GM18861 (cell line): ENCODE data around the gene SYNE3.
A peak's percentile ranks its signal among the peaks of the same experiment; 100 is the strongest.
"Not testable (repeated sequence)": the region's sequence is repeated elsewhere in the genome, so short reads cannot be mapped to it uniquely, and the experiment has no call there.

ENCODE experiments used
- ATAC-seq: cut with Tn5 transposase; IDR thresholded peaks from one replicate; pipeline ENCODE4 v1.9.1; 2021; ENCODE audit not compliant: unreplicated experiment

The SYNE3 gene

GRCh38 chr14:95524706-95525512, 8.5 kb upstream of the SYNE3 start:
- ATAC-seq: no peak

GRCh38 chr14:95523815-95524448, 7.5 kb upstream of the SYNE3 start:
- ATAC-seq: no peak

DNA sequence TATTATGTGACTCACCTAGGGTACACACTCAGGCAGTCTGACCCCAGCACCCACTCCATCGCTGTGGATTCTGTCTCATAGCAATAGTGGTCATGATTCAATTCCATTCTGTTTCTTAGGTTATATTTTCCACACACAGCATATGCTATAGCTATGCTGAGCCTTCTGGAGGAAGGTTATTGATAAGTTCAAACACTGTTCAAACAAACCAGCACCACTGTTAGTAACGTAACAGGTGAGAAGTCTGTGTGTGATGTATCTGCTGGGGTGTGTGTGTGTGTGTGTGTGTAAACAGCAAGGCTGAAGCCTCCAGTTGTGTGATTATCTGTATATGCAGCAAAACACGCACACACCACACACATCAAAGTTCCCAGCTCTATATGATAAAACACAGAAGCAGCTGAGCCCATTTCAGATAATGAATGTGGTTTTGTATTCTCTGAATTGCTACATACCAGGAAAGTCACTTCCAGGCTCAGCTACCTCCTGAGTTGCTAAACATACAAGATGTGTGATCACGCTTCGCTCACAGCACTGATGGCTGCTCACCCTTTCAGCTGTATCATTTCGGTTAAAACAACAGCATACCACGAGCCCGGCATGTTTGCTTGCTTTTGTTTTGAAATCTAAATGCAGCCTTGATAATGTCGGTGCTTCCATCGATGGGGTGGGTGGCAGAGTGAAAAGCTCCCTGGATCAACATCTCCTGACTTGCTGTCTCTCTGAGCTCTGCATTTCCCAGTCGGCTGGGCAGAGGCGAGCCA, 6.8 kb upstream of the SYNE3 start:
- no peak for ATAC-seq

DNA sequence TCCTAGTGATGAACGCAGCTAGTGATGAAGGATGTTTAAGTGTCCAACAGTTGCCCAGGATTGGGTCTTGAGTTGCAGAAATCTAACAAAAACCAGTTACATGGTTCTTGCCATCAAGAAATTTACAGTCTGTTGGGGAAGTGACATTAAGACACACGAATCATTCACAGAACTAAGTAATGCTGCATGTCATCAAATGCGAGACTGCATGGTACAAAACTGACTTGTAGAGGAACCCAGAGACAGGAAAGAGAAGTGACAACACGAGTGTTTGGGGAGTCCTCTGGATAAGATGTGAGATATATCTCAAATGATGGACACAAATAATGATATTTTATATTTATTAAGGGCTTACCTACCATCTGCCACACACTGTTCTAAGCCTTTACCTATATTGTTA, 6.1 kb upstream of the SYNE3 start:
- no peak for ATAC-seq

DNA sequence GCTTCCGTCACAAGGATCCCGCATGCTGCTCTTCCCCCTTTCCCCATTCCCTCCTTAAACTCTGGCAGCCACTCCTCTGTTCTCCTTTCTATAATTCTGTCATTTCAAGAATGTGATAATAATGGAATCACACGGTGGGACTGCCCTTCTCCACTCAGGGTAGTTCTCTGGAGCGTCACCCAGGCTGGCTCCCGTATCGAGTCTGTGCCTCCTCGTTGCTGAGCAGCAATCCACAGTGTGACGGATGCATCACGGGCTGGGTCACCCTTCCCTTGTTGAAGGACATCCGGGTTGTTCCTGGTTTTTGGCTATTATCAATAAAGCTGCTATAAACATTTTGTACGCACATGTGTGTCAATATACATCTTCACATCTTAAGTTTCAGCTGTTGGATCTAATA, 5.7 kb upstream of the SYNE3 start:
- no peak for ATAC-seq

DNA sequence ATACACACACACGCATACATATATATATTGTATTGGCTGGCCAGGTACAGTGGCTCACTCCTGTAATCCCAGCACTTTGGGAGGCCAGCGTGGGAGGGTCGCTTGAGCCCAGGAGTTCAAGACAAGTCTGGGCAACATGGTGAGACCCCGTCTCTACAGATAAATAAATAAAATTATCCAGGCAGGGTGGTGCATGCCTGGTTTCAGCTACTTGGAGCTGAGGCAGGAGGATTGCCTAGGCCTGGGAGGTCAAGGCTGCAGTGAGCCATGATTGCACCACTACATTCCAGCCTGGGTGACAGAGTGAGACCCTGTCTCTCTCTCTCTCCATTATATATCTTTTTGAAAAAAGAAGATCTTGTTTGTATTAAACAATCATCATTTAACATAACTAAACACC, 4.6 kb upstream of the SYNE3 start:
- no peak for ATAC-seq

- ATAC-seq: no peak
These were observed 3.9 kb upstream of the SYNE3 start for GRCh38 chr14:95520346-95520745.

DNA sequence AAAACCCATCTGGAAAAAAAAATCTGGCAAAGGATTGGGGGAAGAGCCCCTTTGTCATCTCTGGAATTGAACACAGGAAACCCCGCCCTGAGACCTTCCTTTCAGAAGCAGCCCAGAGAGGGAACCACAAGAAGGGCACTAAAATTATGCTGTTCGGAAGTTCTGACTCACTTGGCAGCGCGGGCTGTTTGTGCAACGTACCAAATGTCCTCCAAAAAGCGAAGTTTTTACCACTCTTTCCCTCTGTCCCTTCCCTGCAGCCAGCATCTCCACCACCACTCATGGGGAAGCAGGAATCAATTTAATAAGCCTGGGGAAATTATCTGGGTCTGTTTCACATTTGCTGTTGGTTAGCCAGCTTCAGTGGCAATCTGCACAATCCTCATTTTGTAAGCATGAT, 3.2 kb upstream of the SYNE3 start:
- no peak for ATAC-seq

DNA sequence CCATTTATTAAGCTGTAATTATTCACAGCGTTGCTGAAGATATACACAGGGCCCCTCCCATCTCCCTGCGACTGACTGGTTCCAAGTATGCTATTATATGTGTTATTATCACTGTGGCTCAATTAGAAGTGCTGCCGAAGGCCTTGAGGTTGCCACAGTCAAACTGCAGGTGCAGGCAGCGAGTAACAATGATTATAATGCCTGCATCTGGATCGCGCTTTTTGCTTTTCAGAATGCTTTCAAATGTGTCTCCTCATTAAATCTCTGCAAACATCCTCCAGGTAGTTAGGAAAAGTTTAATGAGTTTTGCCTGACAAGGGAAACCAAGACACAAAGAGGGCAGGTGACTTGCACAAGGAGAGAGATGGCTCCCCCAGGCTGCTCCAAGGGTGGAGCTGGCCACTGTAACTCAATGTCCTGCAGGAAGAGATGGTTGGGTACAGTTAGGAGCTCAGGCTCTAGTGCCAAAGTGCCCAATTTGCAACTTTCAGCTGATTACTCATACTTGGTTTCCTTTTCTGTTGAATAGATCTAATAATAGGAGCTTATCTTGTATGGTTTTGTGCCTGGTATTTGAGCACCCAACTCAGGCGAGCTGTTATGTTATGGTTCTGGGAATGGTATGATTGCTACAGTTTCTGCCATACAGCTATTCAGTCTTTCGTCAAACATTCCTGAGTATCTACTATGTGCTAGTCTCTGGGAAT, 1.7 kb upstream of the SYNE3 start:
- ATAC-seq: peak; percentile 30

GRCh38 chr14:95515596-95516552, 576 bp downstream of the SYNE3 start:
- peak; percentile 63 for ATAC-seq

GRCh38 chr14:95515080-95515489, 1.4 kb downstream of the SYNE3 start:
- no peak for ATAC-seq

- no peak for ATAC-seq
These were observed 2.0 kb downstream of the SYNE3 start for GRCh38 chr14:95514131-95515079.

DNA sequence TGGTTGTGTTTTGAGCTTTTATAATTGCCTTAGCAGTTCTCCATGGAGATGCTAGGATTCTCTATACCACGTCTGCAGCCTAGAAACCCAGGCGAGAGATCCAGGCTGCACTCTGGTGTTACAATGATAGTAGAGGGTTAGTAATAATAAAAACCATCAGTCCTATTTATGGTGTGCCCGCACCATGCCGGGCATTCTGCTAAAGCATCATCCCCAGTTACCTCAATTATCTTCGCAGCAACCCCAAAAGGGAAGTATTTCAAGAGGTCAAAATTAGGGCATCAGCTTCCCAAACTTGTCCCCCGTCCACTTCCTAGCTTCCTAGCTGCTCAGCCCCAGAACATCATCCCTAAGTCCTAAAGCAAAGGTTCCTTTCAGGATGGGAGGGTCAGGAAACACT, 3.2 kb downstream of the SYNE3 start:
- ATAC-seq: no peak

DNA sequence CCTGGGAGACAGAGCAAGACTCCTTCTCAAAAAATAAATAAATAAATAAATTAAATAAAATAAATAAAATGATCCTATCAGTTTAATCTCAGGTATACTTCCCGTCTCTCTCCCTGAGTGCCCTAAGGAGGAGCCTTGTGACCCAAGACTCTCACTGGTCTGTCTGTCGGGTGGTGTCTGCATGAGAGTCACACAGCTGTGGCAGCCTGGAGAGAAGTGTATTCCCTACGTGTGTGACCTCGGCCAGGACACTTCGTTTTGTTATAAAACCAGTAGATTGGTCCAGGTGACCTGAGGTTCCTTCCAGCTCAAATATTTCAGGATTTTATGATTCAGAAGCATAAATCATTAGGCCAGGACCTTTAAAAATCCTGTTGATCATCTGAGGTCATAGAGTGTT, 4.8 kb downstream of the SYNE3 start:
- ATAC-seq: no peak

DNA sequence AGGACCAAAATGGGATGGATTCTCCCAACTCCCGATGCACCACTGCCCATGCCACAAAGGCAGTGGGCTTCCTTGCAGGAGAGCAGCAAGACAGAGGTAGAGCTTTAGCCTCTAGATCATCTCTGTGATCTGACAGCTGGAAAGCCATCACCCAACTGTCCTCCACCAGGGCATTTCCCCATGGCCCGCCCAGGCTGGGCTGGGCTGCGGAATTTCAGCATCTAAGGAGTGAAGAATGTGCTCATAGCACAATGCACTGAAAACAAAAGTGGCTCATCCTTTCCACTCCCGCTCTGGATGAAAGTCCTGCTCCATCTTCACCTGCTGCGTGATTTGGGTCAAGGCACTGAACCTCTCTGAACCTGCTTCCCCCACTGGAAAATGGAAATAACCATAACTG, 5.6 kb downstream of the SYNE3 start:
- ATAC-seq: no peak

DNA sequence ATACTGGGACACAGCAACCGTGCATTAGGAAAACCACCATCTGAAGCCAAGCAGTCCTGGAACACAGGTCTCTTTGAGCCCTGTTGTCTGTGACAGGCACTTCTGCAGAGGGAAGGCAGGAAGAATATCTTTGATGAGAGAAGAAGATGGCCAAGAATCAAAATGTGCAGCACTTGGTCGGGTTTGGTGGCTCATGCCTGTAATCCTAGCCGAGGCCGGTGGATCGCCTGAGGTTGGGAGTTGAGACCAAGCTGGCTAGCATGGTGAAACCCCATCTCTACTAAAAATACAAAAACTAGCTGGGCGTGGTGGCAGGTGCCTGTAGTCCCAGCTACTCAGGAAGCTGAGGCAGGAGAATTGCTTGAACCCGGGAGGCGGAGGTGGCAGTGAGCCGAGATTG, 6.1 kb downstream of the SYNE3 start:
- ATAC-seq: not testable (repeated sequence)

- no peak for ATAC-seq
These were observed 7.0 kb downstream of the SYNE3 start for GRCh38 chr14:95509495-95509894.

DNA sequence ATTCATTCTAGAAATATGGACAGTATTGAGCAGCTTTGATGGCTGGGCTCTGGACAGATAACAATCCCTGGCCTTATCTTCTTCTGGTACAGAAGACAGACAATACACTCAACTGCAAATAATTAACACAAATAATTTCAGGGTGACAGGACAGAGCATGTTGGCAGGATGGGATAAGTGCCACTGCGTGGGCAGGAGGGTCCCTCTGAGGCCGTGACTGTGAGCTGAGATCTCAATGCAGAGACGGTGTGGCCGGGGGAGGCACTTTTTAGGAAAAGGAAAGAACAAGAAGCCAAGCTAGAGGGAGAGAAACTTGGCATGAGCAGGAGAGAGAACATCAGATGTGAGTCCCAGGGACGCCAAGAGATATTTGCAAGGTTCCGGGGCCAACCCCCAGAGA, 8.1 kb downstream of the SYNE3 start:
- no peak for ATAC-seq

DNA sequence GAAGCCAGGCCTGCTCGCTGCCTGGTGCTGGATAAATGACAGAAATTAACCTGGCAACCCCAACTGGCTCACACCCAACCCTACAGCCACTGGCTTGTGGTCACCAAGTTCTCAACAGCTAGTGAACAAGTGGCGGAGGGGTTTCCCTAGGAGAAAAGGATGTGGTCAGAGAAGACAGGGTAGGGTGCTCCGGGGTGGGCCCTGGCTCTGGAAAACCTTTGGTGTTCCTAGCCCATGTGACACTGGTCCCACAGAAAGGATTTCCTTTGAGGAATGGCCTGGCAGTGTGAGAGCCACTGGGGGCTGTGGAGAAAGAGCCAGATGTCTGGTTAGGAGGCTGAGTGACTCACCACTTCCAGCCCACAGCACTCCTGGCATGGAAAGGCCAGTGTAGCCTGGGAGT, 8.7 kb downstream of the SYNE3 start:
- no peak for ATAC-seq
